Effector memory CD8-positive, alpha-beta T cell (primary cell): Measurements from ENCODE around the gene PABPC3.

Source experiments
- ATAC-seq: fragments of 150-1000 bp; cut with Tn5 transposase; replicated peaks from 2 replicates; pipeline ENCODE4 v1.10.0; 2021; ENCODE audit warnings: mild to moderate bottlenecking, moderate library complexity
- DNase-seq, 3 experiments: peaks; one replicate each; pipeline ENCODE4 v3.0.0; 2021
- H3K27ac Mint-ChIP-seq, 2 donors: one replicate each; pipeline ENCODE4 v1.8.0; 2022; ENCODE audit warnings: mild to moderate bottlenecking in 2 of 2, mixed read lengths in 2 of 2, moderate library complexity in 2 of 2
- H3K27me3 Mint-ChIP-seq, 2 donors: one replicate each; pipeline ENCODE4 v1.8.0; 2022; ENCODE audit warnings: mixed read lengths in 2 of 2
- H3K36me3 Mint-ChIP-seq: one replicate; pipeline ENCODE4 v1.8.0; 2022; ENCODE audit warnings: mild to moderate bottlenecking, moderate library complexity, mixed read lengths; ENCODE audit not compliant: insufficient read depth
- H3K4me1 Mint-ChIP-seq, 2 donors: one replicate each; pipeline ENCODE4 v1.8.0; 2022; ENCODE audit warnings: low read depth in 2 of 2, mixed read lengths in 2 of 2
- H3K4me3 Mint-ChIP-seq, 2 donors: one replicate each; pipeline ENCODE4 v1.8.0; 2022; ENCODE audit warnings: mild to moderate bottlenecking in 2 of 2, mixed read lengths in 2 of 2, moderate library complexity in 2 of 2
- H3K9me3 Mint-ChIP-seq, 2 donors: one replicate each; pipeline ENCODE4 v1.8.0; 2022; ENCODE audit warnings: mixed read lengths in 2 of 2

The PABPC3 gene

DNA sequence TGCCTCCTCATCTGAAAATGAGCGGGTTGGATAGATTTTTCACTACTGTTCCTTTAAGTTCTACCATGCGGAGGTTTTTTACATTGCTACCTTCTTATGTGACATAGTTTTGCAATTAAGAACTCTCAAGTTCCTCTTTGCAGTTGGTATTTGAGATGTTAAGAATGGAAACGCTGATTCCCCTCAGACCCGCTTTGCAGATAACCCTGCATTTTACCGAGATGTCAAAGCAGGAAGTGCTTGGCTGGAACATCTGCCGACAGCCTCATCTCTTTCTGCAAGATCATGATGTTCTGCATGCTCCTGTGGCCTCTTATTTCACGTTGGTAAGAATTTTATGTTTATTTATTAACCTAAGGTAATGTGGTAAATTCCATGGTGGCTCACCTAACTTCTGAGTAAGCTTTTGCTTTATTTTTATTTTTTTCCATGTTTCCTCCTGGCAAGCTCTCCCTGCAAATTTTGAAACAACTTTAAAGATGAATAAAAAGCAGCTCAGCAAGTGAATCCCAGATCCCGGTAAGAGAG is 22.5 kb downstream of the PABPC3 start:
- peaks cover 59 to 79% of the 10 kb centered on the region in 2 donors for H3K27me3 Mint-ChIP-seq

GRCh38 chr13:25130944-25131343 is 35.0 kb downstream of the PABPC3 start:
- DNase-seq (no peak), ATAC-seq (no peak)
- Mint-ChIP-seq H3K4me1 (no peaks in the 10 kb centered on the region), H3K27me3 (peaks cover 47 to 61% of the 10 kb centered on the region in 2 donors), H3K9me3 (peaks cover 1 to 7% of the 10 kb centered on the region in 2 donors), H3K36me3 (no peaks in the 10 kb centered on the region), H3K4me3 (no peak overlapping the region), H3K27ac (no peak overlapping the region)

More for the DNA sequence above, 22.5 kb downstream of the PABPC3 start:
- H3K36me3 Mint-ChIP-seq = peaks cover 2% of the 10 kb centered on the region
- H3K4me1 Mint-ChIP-seq = no peaks in the 10 kb centered on the region
- no peak overlapping the region for H3K27ac Mint-ChIP-seq
- no peaks in the 10 kb centered on the region for H3K9me3 Mint-ChIP-seq
- ATAC-seq (no peak), DNase-seq (no peak)
- no peak overlapping the region for H3K4me3 Mint-ChIP-seq

DNA sequence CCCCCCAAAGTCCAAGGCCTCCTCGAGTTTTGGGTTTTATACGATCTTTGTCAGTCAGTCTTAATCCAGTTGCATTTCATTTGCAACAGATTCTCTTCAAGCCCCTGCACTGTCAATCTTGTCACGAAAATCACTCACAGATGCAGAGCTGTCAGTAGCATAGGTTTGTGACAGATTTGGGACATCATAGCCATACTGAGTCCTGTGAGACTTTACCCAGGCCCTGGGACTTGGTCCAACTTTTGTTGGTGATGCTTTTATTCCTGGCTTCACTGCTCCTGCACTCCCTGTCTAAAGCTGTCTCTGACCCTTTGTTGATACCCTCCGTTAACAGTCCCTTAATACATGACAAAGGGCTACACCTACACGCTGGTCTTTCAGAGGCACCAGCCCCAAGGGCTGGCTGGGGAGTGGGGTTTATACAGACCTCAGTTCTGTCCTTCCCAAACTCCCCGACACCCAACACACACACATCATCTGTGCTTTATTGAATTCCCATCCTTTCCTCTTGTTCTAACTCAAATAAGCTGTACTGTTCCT is 36.0 kb downstream of the PABPC3 start:
- peaks cover 40 to 54% of the 10 kb centered on the region in 2 donors for H3K27me3 Mint-ChIP-seq
- H3K4me3 Mint-ChIP-seq = no peak overlapping the region
- H3K4me1 Mint-ChIP-seq = no peaks in the 10 kb centered on the region
- DNase-seq (no peak), ATAC-seq (no peak)
- H3K36me3 Mint-ChIP-seq = no peaks in the 10 kb centered on the region
- H3K9me3 Mint-ChIP-seq = peaks cover 0 to 7% of the 10 kb centered on the region in 2 donors
- no peak overlapping the region for H3K27ac Mint-ChIP-seq

GRCh38 chr13:25132751-25133390 is 36.9 kb downstream of the PABPC3 start:
- H3K9me3 Mint-ChIP-seq = peaks cover 0 to 7% of the 10 kb centered on the region in 2 donors
- ATAC-seq (no peak), DNase-seq (no peak)

DNA sequence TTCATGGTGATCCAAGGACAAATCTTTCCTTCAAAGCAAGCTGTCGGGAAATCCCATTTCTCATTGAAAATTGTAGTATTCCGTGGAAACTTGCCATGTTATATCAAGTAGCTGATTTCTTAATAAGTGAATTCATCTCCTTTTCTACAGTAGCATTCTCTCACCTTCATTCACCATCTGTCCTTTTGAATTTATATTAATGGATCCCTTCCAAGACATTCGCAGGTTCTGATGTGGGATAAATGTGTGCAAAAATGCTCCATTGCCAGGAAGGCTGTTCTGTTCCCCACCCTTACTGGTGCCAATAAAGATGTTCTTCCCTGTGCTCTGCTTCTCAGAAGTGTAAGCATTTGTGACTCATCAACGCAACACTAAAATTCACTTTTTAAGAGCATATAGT is 40.0 kb downstream of the PABPC3 start:
- ATAC-seq (no peak), DNase-seq (no peak)
- Mint-ChIP-seq H3K36me3 (no peaks in the 10 kb centered on the region), H3K9me3 (peaks cover 0 to 7% of the 10 kb centered on the region in 2 donors), H3K27me3 (peaks cover 31 to 70% of the 10 kb centered on the region in 2 donors), H3K4me3 (no peak overlapping the region), H3K4me1 (no peaks in the 10 kb centered on the region), H3K27ac (no peak overlapping the region)

More at GRCh38 chr13:25132751-25133390, 36.9 kb downstream of the PABPC3 start:
- Mint-ChIP-seq H3K27ac (no peak overlapping the region), H3K4me3 (no peak overlapping the region), H3K27me3 (peaks cover 35 to 60% of the 10 kb centered on the region in 2 donors), H3K4me1 (no peaks in the 10 kb centered on the region), H3K36me3 (no peaks in the 10 kb centered on the region)

GRCh38 chr13:25136880-25137787 is 41.2 kb downstream of the PABPC3 start:
- H3K36me3 Mint-ChIP-seq = no peaks in the 10 kb centered on the region
- ATAC-seq = no peak
- H3K4me1 Mint-ChIP-seq = no peaks in the 10 kb centered on the region
- H3K27me3 Mint-ChIP-seq = peaks cover 36 to 65% of the 10 kb centered on the region in 2 donors
- H3K4me3 Mint-ChIP-seq = no peak overlapping the region
- no peak overlapping the region for H3K27ac Mint-ChIP-seq
- H3K9me3 Mint-ChIP-seq = peaks cover 0 to 7% of the 10 kb centered on the region in 2 donors
- no peak for DNase-seq

GRCh38 chr13:25137788-25138115 is 41.8 kb downstream of the PABPC3 start:
- H3K27ac Mint-ChIP-seq = no peak overlapping the region
- H3K4me1 Mint-ChIP-seq = no peaks in the 10 kb centered on the region
- no peak overlapping the region for H3K4me3 Mint-ChIP-seq
- DNase-seq = no peak
- ATAC-seq = no peak
- no peaks in the 10 kb centered on the region for H3K36me3 Mint-ChIP-seq
- H3K9me3 Mint-ChIP-seq = peaks cover 0 to 7% of the 10 kb centered on the region in 2 donors
- peaks cover 31 to 60% of the 10 kb centered on the region in 2 donors for H3K27me3 Mint-ChIP-seq

- no peaks in the 10 kb centered on the region for H3K36me3 Mint-ChIP-seq
- ATAC-seq (no peak), DNase-seq (no peak)
- H3K9me3 Mint-ChIP-seq = no peaks in the 10 kb centered on the region
- peaks cover 30 to 31% of the 10 kb centered on the region in 2 donors for H3K27me3 Mint-ChIP-seq
- H3K27ac Mint-ChIP-seq = no peak overlapping the region
- H3K4me3 Mint-ChIP-seq = no peak overlapping the region
- H3K4me1 Mint-ChIP-seq = no peaks in the 10 kb centered on the region
Observed at GRCh38 chr13:25141042-25141441, 45.1 kb downstream of the PABPC3 start.

DNA sequence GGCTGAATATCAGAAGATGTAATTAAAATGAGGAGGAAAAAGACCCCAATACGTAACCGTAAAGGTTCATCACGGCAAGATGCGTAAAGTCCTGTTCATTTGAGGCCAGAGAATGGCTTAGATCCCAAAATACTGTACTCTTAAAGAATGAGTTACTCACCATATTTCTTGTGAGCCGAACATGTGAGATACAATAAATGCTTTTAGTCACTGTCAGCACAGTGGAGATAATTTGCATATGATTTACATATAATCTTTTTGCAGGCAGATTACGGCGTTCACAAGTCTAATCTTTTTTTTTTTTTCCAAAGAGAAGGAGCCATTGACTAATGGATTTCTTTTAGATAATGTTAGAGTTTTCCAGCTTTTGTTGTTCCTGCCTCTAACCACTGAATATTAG is 47.8 kb downstream of the PABPC3 start:
- Mint-ChIP-seq H3K27ac (no peak overlapping the region), H3K4me3 (no peak overlapping the region), H3K9me3 (no peaks in the 10 kb centered on the region), H3K36me3 (no peaks in the 10 kb centered on the region), H3K27me3 (peaks cover 18 to 30% of the 10 kb centered on the region in 2 donors), H3K4me1 (no peaks in the 10 kb centered on the region)
- ATAC-seq (no peak), DNase-seq (no peak)

- Mint-ChIP-seq H3K27ac (no peak overlapping the region), H3K27me3 (peaks cover 36 to 37% of the 10 kb centered on the region in 2 donors), H3K36me3 (no peaks in the 10 kb centered on the region), H3K9me3 (no peaks in the 10 kb centered on the region), H3K4me1 (no peaks in the 10 kb centered on the region), H3K4me3 (no peak overlapping the region)
- no peak for ATAC-seq
- DNase-seq = no peak
Observed at GRCh38 chr13:25147638-25148401, 51.9 kb downstream of the PABPC3 start.

DNA sequence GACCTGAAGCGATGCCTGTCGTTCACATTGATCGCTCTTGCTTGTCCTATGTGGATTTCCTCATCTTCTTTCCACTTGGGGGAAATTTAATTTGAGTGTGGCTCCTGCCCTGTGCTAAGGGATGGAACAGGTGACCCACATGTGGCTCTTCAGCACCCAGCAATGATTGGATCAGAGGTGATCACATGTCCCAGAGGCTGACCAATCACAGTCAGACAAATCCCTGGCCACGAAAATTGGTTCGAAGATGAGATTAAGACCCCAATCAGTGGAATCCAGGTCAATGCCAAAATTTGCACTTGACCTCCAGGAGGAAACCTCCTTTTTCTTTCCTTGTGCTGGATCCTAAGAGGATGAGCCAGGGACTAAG is 52.5 kb downstream of the PABPC3 start:
- no peak overlapping the region for H3K27ac Mint-ChIP-seq
- H3K9me3 Mint-ChIP-seq = no peaks in the 10 kb centered on the region
- no peak for ATAC-seq
- no peak for DNase-seq
- H3K4me3 Mint-ChIP-seq = no peak overlapping the region
- peaks cover 39 to 42% of the 10 kb centered on the region in 2 donors for H3K27me3 Mint-ChIP-seq
- no peaks in the 10 kb centered on the region for H3K4me1 Mint-ChIP-seq
- H3K36me3 Mint-ChIP-seq = no peaks in the 10 kb centered on the region
